Activated B cell treated with CpG ODN at 0.5 μM for 24 hours (primary cell): ENCODE results near the gene MRPS22. TPM values are rescaled to one million over a fixed set of nuclear protein-coding genes. Genes with fewer than 3 reads are reported as not detected.

Source experiments
- ATAC-seq: fragments of 200-7000 bp; cut with Tn5 transposase; one replicate; pipeline ENCODE4 v1.10.0; 2021; ENCODE audit warnings: low read depth, mild to moderate bottlenecking, moderate library complexity
- CTCF ChIA-PET: fragments of 350-600 bp; sonication (Branson Sonifier 250); formaldehyde crosslinking; loops from one replicate; lab custom pipeline; 2021; ENCODE audit warnings: antibody characterized with exemption; lab: Charles Lee
- POLR2A ChIA-PET: fragments of 350-600 bp; sonication (Branson Sonifier 250); formaldehyde crosslinking; loops from one replicate; lab custom pipeline; 2021; ENCODE audit warnings: antibody characterized with exemption; lab: Charles Lee
- DNase-seq: peaks from one replicate; pipeline ENCODE4 v3.0.0; 2022
- H3K27ac Mint-ChIP-seq: one replicate; pipeline ENCODE4 v1.8.0; 2020; ENCODE audit warnings: mixed read lengths
- H3K27me3 Mint-ChIP-seq: one replicate; pipeline ENCODE4 v1.8.0; 2021; ENCODE audit warnings: mixed read lengths
- H3K36me3 Mint-ChIP-seq: one replicate; pipeline ENCODE4 v1.8.0; 2021; ENCODE audit warnings: low read depth, mixed read lengths
- H3K4me1 Mint-ChIP-seq: one replicate; pipeline ENCODE4 v1.8.0; 2021; ENCODE audit warnings: mixed read lengths
- H3K4me3 Mint-ChIP-seq: one replicate; pipeline ENCODE4 v1.8.0; 2020; ENCODE audit warnings: mild to moderate bottlenecking, mixed read lengths
- H3K9me3 Mint-ChIP-seq: one replicate; pipeline ENCODE4 v1.8.0; 2020; ENCODE audit warnings: mixed read lengths
- intact Hi-C: fragments of 100-400 bp; cut with micrococcal nuclease; formaldehyde crosslinking; loops from one replicate; pipeline ENCODE4 v1.15.1; 2024
- total RNA-seq: library from RNA; stranded (reverse); gene quantifications from 2 replicates; pipeline ENCODE4 v1.2.3, GENCODE V29; 2022
- TF ChIP-seq, protein P1 (sequence below): fragments of 200-600 bp; IDR thresholded peaks from one replicate; pipeline ENCODE4 v1.8.0; 2022; ENCODE audit warnings: antibody characterized with exemption, mild to moderate bottlenecking

The MRPS22 gene
- total RNA-seq = 37.0 and 44.7 TPM in 2 replicates

DNA sequence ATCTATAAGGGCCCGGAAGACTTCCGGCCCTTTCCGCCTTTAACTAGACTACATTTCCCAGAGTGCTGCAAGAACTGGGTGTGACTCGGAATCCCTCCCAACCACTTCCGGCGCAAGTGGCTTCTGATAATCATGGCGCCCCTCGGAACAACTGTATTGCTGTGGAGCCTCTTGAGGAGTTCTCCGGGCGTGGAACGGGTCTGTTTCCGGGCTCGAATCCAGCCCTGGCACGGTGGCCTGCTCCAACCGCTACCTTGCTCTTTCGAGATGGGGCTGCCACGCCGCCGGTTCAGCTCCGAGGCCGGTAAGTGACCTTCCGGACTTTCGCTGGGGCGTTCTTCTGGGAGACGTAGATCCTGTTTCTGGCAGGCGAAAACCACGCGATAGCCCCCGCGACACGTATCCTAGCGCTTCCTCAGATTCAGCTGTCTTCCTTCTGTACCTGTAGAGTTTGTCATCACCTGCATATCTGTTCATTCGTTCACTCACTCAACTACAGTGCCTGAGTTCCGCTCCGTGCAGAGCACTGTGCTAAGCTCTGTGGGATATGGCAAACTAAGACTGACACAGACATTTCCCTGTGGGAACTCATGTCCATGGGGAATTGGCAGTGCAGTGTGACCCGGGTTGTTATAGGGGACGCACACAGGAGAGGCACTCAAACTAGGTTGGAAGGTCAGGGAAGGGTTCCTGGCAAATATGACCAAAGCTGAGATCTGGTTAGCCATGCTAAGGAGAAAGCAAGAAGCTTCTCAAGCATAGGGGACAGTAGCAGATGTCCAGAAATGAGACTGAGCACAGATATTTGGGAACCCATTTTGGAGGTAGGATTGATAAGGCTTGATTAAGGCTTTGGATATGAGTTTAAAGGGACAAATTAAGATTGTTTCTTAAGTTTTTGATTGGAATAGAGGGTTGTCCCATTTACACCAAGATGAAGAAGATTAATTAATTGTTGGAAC lies at the start of gene MRPS22:
TSS of gene MRPS22 (plus strand) at position 126 of the 962 bp plus-strand sequence. CDS start at position 133, 7 bp downstream.
- peaks cover 4% of the 10 kb centered on the region for H3K9me3 Mint-ChIP-seq
- H3K36me3 Mint-ChIP-seq = peaks cover 22% of the 10 kb centered on the region
- no peak within 1 kb of the TSS for H3K4me3 Mint-ChIP-seq
- ChIA-PET CTCF (interaction anchor here (1.0 kb wide), 1 partner anchor 15 kb away, joined by 5 read pairs; no protein-coding TSS in a partner anchor), POLR2A (interaction anchor here (1.7 kb wide), 1 partner anchor 45 kb away, joined by 13 read pairs; the partner anchor contains the start of gene COPB2)
- TF ChIP-seq, protein P1, sequence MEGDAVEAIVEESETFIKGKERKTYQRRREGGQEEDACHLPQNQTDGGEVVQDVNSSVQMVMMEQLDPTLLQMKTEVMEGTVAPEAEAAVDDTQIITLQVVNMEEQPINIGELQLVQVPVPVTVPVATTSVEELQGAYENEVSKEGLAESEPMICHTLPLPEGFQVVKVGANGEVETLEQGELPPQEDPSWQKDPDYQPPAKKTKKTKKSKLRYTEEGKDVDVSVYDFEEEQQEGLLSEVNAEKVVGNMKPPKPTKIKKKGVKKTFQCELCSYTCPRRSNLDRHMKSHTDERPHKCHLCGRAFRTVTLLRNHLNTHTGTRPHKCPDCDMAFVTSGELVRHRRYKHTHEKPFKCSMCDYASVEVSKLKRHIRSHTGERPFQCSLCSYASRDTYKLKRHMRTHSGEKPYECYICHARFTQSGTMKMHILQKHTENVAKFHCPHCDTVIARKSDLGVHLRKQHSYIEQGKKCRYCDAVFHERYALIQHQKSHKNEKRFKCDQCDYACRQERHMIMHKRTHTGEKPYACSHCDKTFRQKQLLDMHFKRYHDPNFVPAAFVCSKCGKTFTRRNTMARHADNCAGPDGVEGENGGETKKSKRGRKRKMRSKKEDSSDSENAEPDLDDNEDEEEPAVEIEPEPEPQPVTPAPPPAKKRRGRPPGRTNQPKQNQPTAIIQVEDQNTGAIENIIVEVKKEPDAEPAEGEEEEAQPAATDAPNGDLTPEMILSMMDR = no peak
- intact Hi-C loops = loop anchor here (1.0 to 10.0 kb wide), 3 partner anchors 45 to 1598 kb away; partner anchors contain the start of genes ARMC8, COPB2 and SLC25A36
- H3K27ac Mint-ChIP-seq = peak within 1 kb of the TSS; percentile 4
- H3K27me3 Mint-ChIP-seq = peaks cover 16% of the 10 kb centered on the region
- ATAC-seq = peak; percentile 99
- H3K4me1 Mint-ChIP-seq = peaks cover 3% of the 10 kb centered on the region
- peak; percentile 64 for DNase-seq

DNA sequence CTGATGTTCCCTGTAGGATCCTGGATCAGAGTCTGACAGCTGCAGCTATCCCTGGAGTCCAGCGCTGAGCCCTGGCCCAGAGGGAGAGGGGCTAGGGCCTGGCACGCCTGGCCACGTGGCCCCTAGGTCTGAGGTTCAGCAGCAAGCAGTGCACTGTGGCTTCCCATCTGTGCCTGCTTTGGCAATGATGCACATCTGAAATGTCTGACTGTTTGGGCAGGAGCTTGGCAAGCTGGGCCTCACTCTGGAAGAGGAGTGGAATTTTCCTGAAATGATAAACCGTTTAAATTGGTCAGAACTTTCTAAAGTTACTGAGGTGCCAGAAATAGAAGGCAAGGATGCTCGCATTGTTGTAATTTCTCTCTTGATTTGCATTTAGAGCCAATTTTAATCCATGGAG lies 48.8 kb upstream of the MRPS22 start:
- intact Hi-C loops = no loop called here
- H3K9me3 Mint-ChIP-seq = no peaks in the 10 kb centered on the region
- no peaks in the 10 kb centered on the region for H3K4me1 Mint-ChIP-seq
- DNase-seq = no peak
- no peak for ATAC-seq
- H3K4me3 Mint-ChIP-seq = no peak overlapping the region
- POLR2A ChIA-PET = no interaction called here
- no peak overlapping the region for H3K27ac Mint-ChIP-seq
- TF ChIP-seq, protein P1 = no peak
- CTCF ChIA-PET = no interaction called here
- H3K27me3 Mint-ChIP-seq = no peaks in the 10 kb centered on the region
- H3K36me3 Mint-ChIP-seq = no peaks in the 10 kb centered on the region

DNA sequence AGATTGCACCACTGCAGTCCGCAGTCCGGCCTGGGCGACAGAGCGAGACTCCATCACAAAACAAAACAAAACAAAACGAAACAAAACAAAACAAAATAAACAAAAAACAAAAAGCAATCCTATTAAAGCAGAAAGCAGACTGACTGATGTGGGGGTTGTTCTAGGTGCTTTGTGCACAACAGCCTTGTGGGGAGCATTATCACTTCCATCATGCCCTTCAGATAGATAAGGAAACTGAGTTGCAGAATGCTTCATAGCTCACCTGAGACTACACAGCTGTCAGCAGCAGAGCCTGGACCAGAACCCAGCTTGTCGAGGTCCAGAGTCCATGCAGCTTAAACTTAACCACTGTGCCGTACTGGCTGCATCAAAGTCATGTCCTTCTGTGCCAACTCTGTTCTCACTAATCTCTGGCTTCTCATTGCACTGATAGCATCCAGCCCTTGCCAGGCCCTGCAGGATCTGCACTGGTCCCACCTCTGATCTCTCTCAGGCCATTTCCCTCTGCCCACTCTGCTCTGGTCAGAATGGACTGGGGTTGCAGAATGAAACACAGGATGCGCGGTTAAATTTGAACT lies 47.6 kb upstream of the MRPS22 start:
- no peak for DNase-seq
- ChIA-PET POLR2A (no interaction called here), CTCF (no interaction called here)
- Mint-ChIP-seq H3K27me3 (no peaks in the 10 kb centered on the region), H3K4me1 (no peaks in the 10 kb centered on the region), H3K4me3 (no peak overlapping the region), H3K27ac (no peak overlapping the region), H3K9me3 (no peaks in the 10 kb centered on the region), H3K36me3 (no peaks in the 10 kb centered on the region)
- intact Hi-C loops = no loop called here
- TF ChIP-seq, protein P1 = no peak
- no peak for ATAC-seq

DNA sequence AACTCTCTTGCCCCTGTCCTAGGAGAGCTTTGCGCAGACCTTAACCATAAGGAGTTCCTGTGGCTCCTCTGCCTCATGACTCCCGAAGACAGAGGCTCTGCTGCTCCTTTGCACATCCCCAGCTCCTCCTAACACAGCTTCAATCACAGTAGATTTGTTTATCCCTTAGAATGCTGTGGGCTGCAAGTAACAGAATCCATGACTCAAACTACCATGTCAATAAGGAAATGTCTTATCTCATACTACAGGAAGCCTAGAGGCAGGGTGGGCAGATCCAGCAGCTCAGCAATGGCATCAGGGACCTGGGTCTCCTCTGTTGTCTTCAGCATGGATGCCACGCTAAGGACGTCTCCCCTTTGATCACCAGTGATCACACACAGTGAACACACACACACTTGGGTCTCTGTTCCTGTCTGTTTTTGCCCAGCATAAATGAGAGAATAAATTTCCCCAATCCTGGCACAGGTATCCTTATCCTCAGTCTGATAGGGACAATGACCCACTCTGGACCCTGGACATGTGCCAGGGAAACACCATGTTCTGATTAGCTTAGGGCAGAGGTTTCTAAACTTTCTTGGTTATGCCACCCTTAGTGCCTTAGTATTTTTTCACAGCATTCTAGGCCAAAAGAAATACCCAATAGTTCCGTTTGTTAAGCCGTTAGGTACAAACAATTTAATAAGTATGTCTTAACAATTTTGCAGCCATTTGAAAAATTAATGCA lies 46.1 kb upstream of the MRPS22 start:
- TF ChIP-seq, protein P1 = no peak
- DNase-seq (no peak), ATAC-seq (no peak)
- CTCF ChIA-PET = no interaction called here
- no peaks in the 10 kb centered on the region for H3K27me3 Mint-ChIP-seq
- no peak overlapping the region for H3K4me3 Mint-ChIP-seq
- POLR2A ChIA-PET = interaction anchor here (0.7 kb wide), 1 partner anchor 18 kb away, joined by 3 read pairs; no protein-coding TSS in a partner anchor
- intact Hi-C loops = no loop called here
- no peaks in the 10 kb centered on the region for H3K36me3 Mint-ChIP-seq
- no peaks in the 10 kb centered on the region for H3K9me3 Mint-ChIP-seq
- H3K4me1 Mint-ChIP-seq = no peaks in the 10 kb centered on the region
- no peak overlapping the region for H3K27ac Mint-ChIP-seq
